HepG2 (cell line): ENCODE results near the gene ARHGEF40. TPM values are rescaled to one million over a fixed set of nuclear protein-coding genes. Genes with fewer than 3 reads are reported as not detected.
A peak's percentile ranks its signal among the peaks of the same experiment; 100 is the strongest.

Experiments
- DNMT1 ChIP-seq: sonication (generic); formaldehyde crosslinking; IDR thresholded peaks from 2 replicates; pipeline ENCODE4 v1.5.1; 2020; ENCODE audit warnings: mild to moderate bottlenecking, missing genetic modification reagents
- GLI4 ChIP-seq: sonication (generic); formaldehyde crosslinking; IDR thresholded peaks from 2 replicates; pipeline ENCODE4 v1.5.1; 2020; ENCODE audit warnings: missing genetic modification reagents, mild to moderate bottlenecking, moderate library complexity, borderline replicate concordance
- IRF2 ChIP-seq: IDR thresholded peaks from 2 replicates; pipeline ENCODE4 v1.6.1; 2018; ENCODE audit warnings: missing genetic modification reagents, missing compliant biosample characterization
- MEF2D ChIP-seq: sonication (generic); formaldehyde crosslinking; IDR thresholded peaks from 2 replicates; pipeline ENCODE4 v1.5.1; 2020; ENCODE audit warnings: mild to moderate bottlenecking, missing genetic modification reagents
- NBN ChIP-seq: fragments of 450-650 bp; conservative IDR thresholded peaks from 2 replicates; pipeline ENCODE4 v1.6.1; 2017
- NR2F2 ChIP-seq: IDR thresholded peaks from 2 replicates; pipeline ENCODE4 v1.6.1; 2012; ENCODE audit warnings: low read depth, inconsistent platforms, borderline replicate concordance
- RFX1 ChIP-seq: fragments of 450-650 bp; IDR thresholded peaks from 2 replicates; pipeline ENCODE4 v1.6.1; 2017
- SPEN ChIP-seq: sonication (generic); formaldehyde crosslinking; IDR thresholded peaks from 2 replicates; pipeline ENCODE4 v1.5.1; 2020; ENCODE audit warnings: low read depth, mild to moderate bottlenecking, missing genetic modification reagents
- STAG1 ChIP-seq: sonication (generic); formaldehyde crosslinking; IDR thresholded peaks from 2 replicates; pipeline ENCODE4 v1.4.0; 2020; ENCODE audit warnings: missing genetic modification reagents
- SYNCRIP ChIP-seq: fragments of 200-400 bp; formaldehyde crosslinking; IDR thresholded peaks from 2 replicates; pipeline ENCODE4 v1.6.1; 2018; ENCODE audit warnings: mild to moderate bottlenecking, low read depth, low read length; ENCODE audit not compliant: insufficient read depth
- TCF7 ChIP-seq: sonication (generic); IDR thresholded peaks from 2 replicates; pipeline ENCODE4 v1.6.1; 2016; ENCODE audit warnings: antibody characterized with exemption, low read depth
- TFDP1 ChIP-seq: IDR thresholded peaks from 2 replicates; pipeline ENCODE4 v1.6.1; 2016; ENCODE audit warnings: missing compliant biosample characterization, missing genetic modification reagents, borderline replicate concordance
- ZBTB46 ChIP-seq: sonication (generic); formaldehyde crosslinking; IDR thresholded peaks from 2 replicates; pipeline ENCODE4 v1.4.0; 2020; ENCODE audit warnings: mild to moderate bottlenecking, missing genetic modification reagents, borderline replicate concordance
- ZBTB7A ChIP-seq: sonication (generic); formaldehyde crosslinking; IDR thresholded peaks from 2 replicates; pipeline ENCODE4 v1.8.0; 2022; ENCODE audit warnings: mild to moderate bottlenecking, missing genetic modification reagents
- ZFYVE20 ChIP-seq: sonication (generic); formaldehyde crosslinking; IDR thresholded peaks from 2 replicates; pipeline ENCODE4 v1.8.0; 2023; ENCODE audit warnings: low read depth, mild to moderate bottlenecking, moderate library complexity, missing genetic modification reagents, borderline replicate concordance
- ZNF549 ChIP-seq: sonication (generic); formaldehyde crosslinking; IDR thresholded peaks from 2 replicates; pipeline ENCODE4 v1.5.0; 2020; ENCODE audit warnings: missing genetic modification reagents
- ZNF703 ChIP-seq: sonication (generic); formaldehyde crosslinking; IDR thresholded peaks from 2 replicates; pipeline ENCODE4 v1.5.1; 2020; ENCODE audit warnings: missing genetic modification reagents, mild to moderate bottlenecking, moderate library complexity, borderline replicate concordance
- ZNF737 ChIP-seq: sonication (generic); formaldehyde crosslinking; IDR thresholded peaks from 2 replicates; pipeline ENCODE4 v1.5.0; 2020; ENCODE audit warnings: missing genetic modification reagents, mild to moderate bottlenecking, borderline replicate concordance
- ZNF770 ChIP-seq: sonication (generic); formaldehyde crosslinking; IDR thresholded peaks from 2 replicates; pipeline ENCODE4 v1.5.0; 2020; ENCODE audit warnings: mild to moderate bottlenecking, missing genetic modification reagents
- ZSCAN29 ChIP-seq: sonication (generic); formaldehyde crosslinking; conservative IDR thresholded peaks from 2 replicates; pipeline ENCODE4 v1.4.0; 2020; ENCODE audit warnings: mild to moderate bottlenecking, missing genetic modification reagents
- polyA plus RNA-seq, 8 experiments: library from polyadenylated mRNA; depleted of rRNA in 3 of 8; stranded (reverse) in 7 of 8; unstranded in 1 of 8; fragments of >200 nt; fragmentation: Illumina TruSeq in 4 of 8; extraction: Trizol in 4 of 8; gene quantifications; 2 replicates each; pipeline versions ENCODE4 v1.2.1 to v1.2.3, GENCODE V29; 2011 to 2016; ENCODE audit warnings: low read depth in 4 of 8, missing spikeins in 1 of 8, mixed read lengths in 1 of 8; ENCODE audit not compliant: insufficient read depth in 1 of 8
- total RNA-seq, 5 experiments: library from RNA; depleted of rRNA; stranded (reverse); fragments of >200 nt; fragmentation: Illumina TruSeq; extraction: Trizol; gene quantifications; 2 replicates each; pipeline ENCODE4 v1.2.3, GENCODE V29; 2016; ENCODE audit warnings: low read depth in 1 of 5
- TF ChIP-seq, protein P1 (sequence below): sonication (generic); formaldehyde crosslinking; IDR thresholded peaks from 2 replicates; pipeline ENCODE4 v1.4.0; 2020; ENCODE audit warnings: mild to moderate bottlenecking, missing genetic modification reagents
- TF ChIP-seq, protein P2 (sequence below): sonication (generic); formaldehyde crosslinking; IDR thresholded peaks from 2 replicates; pipeline ENCODE4 v1.4.0; 2020; ENCODE audit warnings: mild to moderate bottlenecking, missing genetic modification reagents

The ARHGEF40 gene
- total and polyA plus RNA-seq, 2 of the 13 experiments (the other 11 are each of a cell fraction or from before 2014, with no cell fraction given), result 28.1 to 78.1 TPM

- TF ChIP-seq NR2F2, result peak; percentile 54; the same call in 1 of the 2 replicates
- TF ChIP-seq NBN, result no peak
- TF ChIP-seq SYNCRIP, result no peak
- no peak for TF ChIP-seq RFX1
- TF ChIP-seq MEF2D (CRISPR knock-in tag), result peak; percentile 44; the same call in 1 of the 2 replicates
- no peak for TF ChIP-seq ZNF770
- no peak for TF ChIP-seq ZFYVE20 (CRISPR knock-in tag)
- no peak for TF ChIP-seq DNMT1 (CRISPR knock-in tag)
- 0 out of 2 replicates have a peak, but pooled peaks have one; percentile 90 for TF ChIP-seq ZNF703
- TF ChIP-seq ZBTB7A, result peak; percentile 76
- TF ChIP-seq TFDP1 (CRISPR knock-in tag), result peak; percentile 88; the same call in 1 of the 2 replicates
- TF ChIP-seq STAG1, result no peak
- peak; percentile 66 for TF ChIP-seq ZSCAN29 (CRISPR knock-in tag)
- peak; percentile 27; the same call in 1 of the 2 replicates for TF ChIP-seq IRF2 (CRISPR knock-in tag)
- TF ChIP-seq ZNF737 (CRISPR knock-in tag), result 0 out of 2 replicates have a peak, but pooled peaks have one; percentile 41
- TF ChIP-seq, protein P1, sequence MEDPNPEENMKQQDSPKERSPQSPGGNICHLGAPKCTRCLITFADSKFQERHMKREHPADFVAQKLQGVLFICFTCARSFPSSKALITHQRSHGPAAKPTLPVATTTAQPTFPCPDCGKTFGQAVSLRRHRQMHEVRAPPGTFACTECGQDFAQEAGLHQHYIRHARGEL (CRISPR knock-in tag), result 0 out of 2 replicates have a peak, but pooled peaks have one; percentile 11
- TF ChIP-seq GLI4 (CRISPR knock-in tag), result no peak
- TF ChIP-seq, protein P2, sequence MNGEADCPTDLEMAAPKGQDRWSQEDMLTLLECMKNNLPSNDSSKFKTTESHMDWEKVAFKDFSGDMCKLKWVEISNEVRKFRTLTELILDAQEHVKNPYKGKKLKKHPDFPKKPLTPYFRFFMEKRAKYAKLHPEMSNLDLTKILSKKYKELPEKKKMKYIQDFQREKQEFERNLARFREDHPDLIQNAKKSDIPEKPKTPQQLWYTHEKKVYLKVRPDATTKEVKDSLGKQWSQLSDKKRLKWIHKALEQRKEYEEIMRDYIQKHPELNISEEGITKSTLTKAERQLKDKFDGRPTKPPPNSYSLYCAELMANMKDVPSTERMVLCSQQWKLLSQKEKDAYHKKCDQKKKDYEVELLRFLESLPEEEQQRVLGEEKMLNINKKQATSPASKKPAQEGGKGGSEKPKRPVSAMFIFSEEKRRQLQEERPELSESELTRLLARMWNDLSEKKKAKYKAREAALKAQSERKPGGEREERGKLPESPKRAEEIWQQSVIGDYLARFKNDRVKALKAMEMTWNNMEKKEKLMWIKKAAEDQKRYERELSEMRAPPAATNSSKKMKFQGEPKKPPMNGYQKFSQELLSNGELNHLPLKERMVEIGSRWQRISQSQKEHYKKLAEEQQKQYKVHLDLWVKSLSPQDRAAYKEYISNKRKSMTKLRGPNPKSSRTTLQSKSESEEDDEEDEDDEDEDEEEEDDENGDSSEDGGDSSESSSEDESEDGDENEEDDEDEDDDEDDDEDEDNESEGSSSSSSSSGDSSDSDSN (CRISPR knock-in tag), result peak; percentile 43; the same call in 1 of the 2 replicates
- TF ChIP-seq ZBTB46, result peak; percentile 91; the same call in 1 of the 2 replicates
- no peak for TF ChIP-seq SPEN (CRISPR knock-in tag)
- peak; percentile 44; the same call in 1 of the 2 replicates for TF ChIP-seq TCF7
- no peak for TF ChIP-seq ZNF549
These were observed 569 bp upstream of the ARHGEF40 start (continued) for GRCh38 chr14:21069388-21070082.
